ENCODE data around the gene ZSCAN31.
"Not testable (repeated sequence)": the region's sequence is repeated elsewhere in the genome, so short reads cannot be mapped to it uniquely, and the experiment has no call there.

GRCh38 chr6:28306363-28306762 lies 29.6 kb downstream of the ZSCAN31 start:
- TF ChIP-seq CTCF, EP300, POLR2AphosphoS5, POLR2A (IDR thresholded peaks at IDR 0.05): not testable (repeated sequence)
